Right lobe of liver (tissue), 4 donors: ENCODE measurements around the gene SLC6A3.

Experiments
- CTCF ChIP-seq, 4 donors: fragments of 200-600 bp in 3 of 4; fragments of 450-650 bp in 1 of 4; IDR thresholded peaks; one replicate each; pipeline versions ENCODE4 v1.5.1 to v1.8.0; 2016 to 2022; ENCODE audit warnings: antibody characterized with exemption in 4 of 4, mild to moderate bottlenecking in 2 of 4
- POLR2A ChIP-seq: fragments of 450-650 bp; IDR thresholded peaks from one replicate; pipeline ENCODE4 v1.6.1; 2017; ENCODE audit warnings: antibody characterized with exemption, mild to moderate bottlenecking
- donor health status: DM: no; HTN: no; CAD: no.
- donor health status: DM: no; HTN: no; CAD: no.
- donor health status: DM: no; HTN: yes; CAD: no.

GRCh38 chr5:1468247-1468612 is 23.0 kb upstream of the SLC6A3 start:
- TF ChIP-seq POLR2A (no peak), CTCF (IDR thresholded peaks at IDR 0.05) (peak; percentile 31 to 45 (median 36))
